Measurements from ENCODE around the gene ITPR1. TPM values are rescaled to one million over a fixed set of nuclear protein-coding genes. Genes with fewer than 3 reads are reported as not detected.
A peak's percentile ranks its signal among the peaks of the same experiment; 100 is the strongest.

Gene ITPR1
- total RNA-seq, 2 donors from 2014 or later: 119 to 177 TPM

GRCh38 chr3:4741106-4741403 lies 247.9 kb downstream of the ITPR1 start:
- DNase-seq (ENCODE audit: low spot score) (no peak), ATAC-seq (no peak)
- Mint-ChIP-seq H3K27me3 (no peaks in the 10 kb centered on the region), H3K9me3 (peaks cover 2% of the 10 kb centered on the region), H3K4me3 (peak overlapping the region; percentile 85), H3K4me1 (ENCODE audit: low read depth in 2 of 2) (peaks cover 83 to 90% of the 10 kb centered on the region in 2 donors), H3K36me3 (peaks cover 30% of the 10 kb centered on the region), H3K27ac (peak overlapping the region; percentile 95 to 97)

GRCh38 chr3:4741404-4742307 lies 248.5 kb downstream of the ITPR1 start:
- H3K9me3 Mint-ChIP-seq: peaks cover 2% of the 10 kb centered on the region

GRCh38 chr3:4742359-4742758 lies 249.2 kb downstream of the ITPR1 start:
- H3K4me3 Mint-ChIP-seq: no peak overlapping the region
- peaks cover 2% of the 10 kb centered on the region for H3K9me3 Mint-ChIP-seq
- peaks cover 17% of the 10 kb centered on the region for H3K36me3 Mint-ChIP-seq
- peak overlapping the region; percentile 95 to 97 for H3K27ac Mint-ChIP-seq
- DNase-seq (ENCODE audit: low spot score): no peak
- no peaks in the 10 kb centered on the region for H3K27me3 Mint-ChIP-seq
- H3K4me1 Mint-ChIP-seq (ENCODE audit: low read depth in 2 of 2): peaks cover 81 to 90% of the 10 kb centered on the region in 2 donors
- no peak for ATAC-seq

More at GRCh38 chr3:4741404-4742307, 248.5 kb downstream of the ITPR1 start:
- Mint-ChIP-seq H3K4me1 (ENCODE audit: low read depth in 2 of 2) (peaks cover 83 to 90% of the 10 kb centered on the region in 2 donors), H3K4me3 (peak overlapping the region; percentile 85), H3K36me3 (peaks cover 24% of the 10 kb centered on the region), H3K27ac (peak overlapping the region; percentile 95 to 97), H3K27me3 (no peaks in the 10 kb centered on the region)
- peak; percentile 90 for DNase-seq (ENCODE audit: low spot score)
- ATAC-seq: peak; percentile 53 to 75

GRCh38 chr3:4743371-4743770 lies 250.2 kb downstream of the ITPR1 start:
- DNase-seq (ENCODE audit: low spot score): no peak
- peaks cover 12% of the 10 kb centered on the region for H3K36me3 Mint-ChIP-seq
- peak overlapping the region; percentile 31 for H3K4me3 Mint-ChIP-seq
- ATAC-seq: no peak
- peaks cover 79 to 90% of the 10 kb centered on the region in 2 donors for H3K4me1 Mint-ChIP-seq (ENCODE audit: low read depth in 2 of 2)
- no peaks in the 10 kb centered on the region for H3K27me3 Mint-ChIP-seq
- peak overlapping the region; percentile 95 to 97 for H3K27ac Mint-ChIP-seq
- H3K9me3 Mint-ChIP-seq: peaks cover 2% of the 10 kb centered on the region

- Mint-ChIP-seq H3K9me3 (peaks cover 2% of the 10 kb centered on the region), H3K27me3 (no peaks in the 10 kb centered on the region), H3K36me3 (peaks cover 9% of the 10 kb centered on the region), H3K4me1 (ENCODE audit: low read depth in 2 of 2) (peaks cover 80 to 90% of the 10 kb centered on the region in 2 donors), H3K27ac (peak overlapping the region; percentile 40 to 62), H3K4me3 (no peak overlapping the region)
- no peak for ATAC-seq
- DNase-seq (ENCODE audit: low spot score): no peak
Observed at GRCh38 chr3:4744405-4745234, 251.5 kb downstream of the ITPR1 start.

GRCh38 chr3:4745235-4745610 lies 252.1 kb downstream of the ITPR1 start:
- Mint-ChIP-seq H3K27me3 (no peaks in the 10 kb centered on the region), H3K9me3 (no peaks in the 10 kb centered on the region), H3K4me3 (no peak overlapping the region), H3K36me3 (peaks cover 6% of the 10 kb centered on the region), H3K4me1 (ENCODE audit: low read depth in 2 of 2) (peaks cover 76 to 90% of the 10 kb centered on the region in 2 donors), H3K27ac (peak overlapping the region; percentile 40 to 62)
- ATAC-seq (no peak), DNase-seq (ENCODE audit: low spot score) (no peak)

- H3K27ac Mint-ChIP-seq: peak overlapping the region; percentile 40 to 62
- H3K9me3 Mint-ChIP-seq: no peaks in the 10 kb centered on the region
- H3K4me3 Mint-ChIP-seq: no peak overlapping the region
- ATAC-seq: no peak
- DNase-seq (ENCODE audit: low spot score): no peak
- H3K36me3 Mint-ChIP-seq: peaks cover 11% of the 10 kb centered on the region
- peaks cover 73 to 90% of the 10 kb centered on the region in 2 donors for H3K4me1 Mint-ChIP-seq (ENCODE audit: low read depth in 2 of 2)
- no peaks in the 10 kb centered on the region for H3K27me3 Mint-ChIP-seq
Observed at GRCh38 chr3:4746241-4746958, 253.3 kb downstream of the ITPR1 start.

- peaks cover 79 to 95% of the 10 kb centered on the region in 2 donors for H3K4me1 Mint-ChIP-seq (ENCODE audit: low read depth in 2 of 2)
- no peaks in the 10 kb centered on the region for H3K9me3 Mint-ChIP-seq
- peaks cover 17% of the 10 kb centered on the region for H3K36me3 Mint-ChIP-seq
- H3K27me3 Mint-ChIP-seq: no peaks in the 10 kb centered on the region
- no peak for DNase-seq (ENCODE audit: low spot score)
- ATAC-seq: no peak
- H3K27ac Mint-ChIP-seq: peak overlapping the region; percentile 82 to 86
- peak overlapping the region; percentile 85 for H3K4me3 Mint-ChIP-seq
Observed at GRCh38 chr3:4748127-4748526, 255.0 kb downstream of the ITPR1 start.

GRCh38 chr3:4748701-4749378 lies 255.7 kb downstream of the ITPR1 start:
- Mint-ChIP-seq H3K4me3 (peak overlapping the region; percentile 85), H3K27ac (peak overlapping the region; percentile 82 to 86), H3K4me1 (ENCODE audit: low read depth in 2 of 2) (peaks cover 82 to 99% of the 10 kb centered on the region in 2 donors), H3K27me3 (no peaks in the 10 kb centered on the region), H3K9me3 (no peaks in the 10 kb centered on the region), H3K36me3 (peaks cover 17% of the 10 kb centered on the region)
- peak; percentile 72 to 83 for ATAC-seq
- DNase-seq (ENCODE audit: low spot score): peak; percentile 70

GRCh38 chr3:4749567-4750002 lies 256.4 kb downstream of the ITPR1 start:
- H3K4me3 Mint-ChIP-seq: peak overlapping the region; percentile 85
- peaks cover 22% of the 10 kb centered on the region for H3K36me3 Mint-ChIP-seq

GRCh38 chr3:4750306-4750968 lies 257.3 kb downstream of the ITPR1 start:
- ATAC-seq: no peak
- H3K27me3 Mint-ChIP-seq: no peaks in the 10 kb centered on the region
- H3K9me3 Mint-ChIP-seq: no peaks in the 10 kb centered on the region
- H3K4me1 Mint-ChIP-seq (ENCODE audit: low read depth in 2 of 2): peaks cover 81 to 96% of the 10 kb centered on the region in 2 donors
- peak overlapping the region; percentile 63 for H3K4me3 Mint-ChIP-seq
- H3K27ac Mint-ChIP-seq: peak overlapping the region; percentile 82 to 86
- H3K36me3 Mint-ChIP-seq: peaks cover 23% of the 10 kb centered on the region
- no peak for DNase-seq (ENCODE audit: low spot score)

More at GRCh38 chr3:4749567-4750002, 256.4 kb downstream of the ITPR1 start:
- DNase-seq (ENCODE audit: low spot score): no peak
- no peaks in the 10 kb centered on the region for H3K9me3 Mint-ChIP-seq
- peak overlapping the region; percentile 82 to 86 for H3K27ac Mint-ChIP-seq
- no peaks in the 10 kb centered on the region for H3K27me3 Mint-ChIP-seq
- ATAC-seq: no peak
- H3K4me1 Mint-ChIP-seq (ENCODE audit: low read depth in 2 of 2): peaks cover 85 to 100% of the 10 kb centered on the region in 2 donors

GRCh38 chr3:4751029-4751501 lies 257.9 kb downstream of the ITPR1 start:
- H3K9me3 Mint-ChIP-seq: no peaks in the 10 kb centered on the region
- H3K36me3 Mint-ChIP-seq: peaks cover 23% of the 10 kb centered on the region
- peak overlapping the region; percentile 63 for H3K4me3 Mint-ChIP-seq
- ATAC-seq: no peak
- DNase-seq (ENCODE audit: low spot score): no peak
- peaks cover 82 to 96% of the 10 kb centered on the region in 2 donors for H3K4me1 Mint-ChIP-seq (ENCODE audit: low read depth in 2 of 2)
- peak overlapping the region; percentile 82 to 86 for H3K27ac Mint-ChIP-seq
- no peaks in the 10 kb centered on the region for H3K27me3 Mint-ChIP-seq
